IPS DF 6.9 (cell line): ENCODE measurements around the gene MAB21L1.

ENCODE experiments used
- DNase-seq: peaks from one replicate; pipeline ENCODE4 v3.0.0-alpha.2; 2013; ENCODE audit warnings: low read depth, low spot score
- H3K27ac ChIP-seq: one replicate; pipeline ENCODE4 v1.5.1; 2013; ENCODE audit warnings: low read length, control low read depth
- H3K27me3 ChIP-seq: 2 replicates; pipeline ENCODE4 v1.6.1; 2013; ENCODE audit warnings: mild to moderate bottlenecking, low read length; ENCODE audit not compliant: control insufficient read depth, insufficient read depth
- H3K36me3 ChIP-seq: 2 replicates; pipeline ENCODE4 v1.6.1; 2013; ENCODE audit warnings: low read length; ENCODE audit not compliant: control insufficient read depth, insufficient read depth
- H3K4me1 ChIP-seq: 2 replicates; pipeline ENCODE4 v1.6.1; 2013; ENCODE audit warnings: low read length; ENCODE audit not compliant: control insufficient read depth, insufficient read depth
- H3K4me3 ChIP-seq: 2 replicates; pipeline ENCODE4 v1.5.1; 2013; ENCODE audit warnings: mild to moderate bottlenecking, low read length
- H3K9me3 ChIP-seq: 2 replicates; pipeline ENCODE4 v1.6.1; 2013; ENCODE audit warnings: low read length, inconsistent platforms; ENCODE audit not compliant: control insufficient read depth, insufficient read depth
- WGBS: extraction: QIAGEN DNeasy Blood & Tissue Kit; methylation state at CpG from one replicate; pipeline ENCODE4 v1.1.7; 2013; ENCODE audit warnings: mixed read lengths, missing lambda C conversion rate; ENCODE audit not compliant: insufficient read length, insufficient coverage; 5-methylcytosine and 5-hydroxymethylcytosine counted together

The MAB21L1 gene

GRCh38 chr13:35472323-35472881 lies 4.1 kb downstream of the MAB21L1 start:
- Histone ChIP-seq H3K9me3 (no peaks in the 10 kb centered on the region), H3K27ac (no peak overlapping the region), H3K4me1 (no peaks in the 10 kb centered on the region), H3K27me3 (peaks cover 42% of the 10 kb centered on the region), H3K4me3 (no peak overlapping the region), H3K36me3 (no peaks in the 10 kb centered on the region)
- no peak for DNase-seq
- no CpG with 5 or more reads among the region's 7 CpGs for WGBS

DNA sequence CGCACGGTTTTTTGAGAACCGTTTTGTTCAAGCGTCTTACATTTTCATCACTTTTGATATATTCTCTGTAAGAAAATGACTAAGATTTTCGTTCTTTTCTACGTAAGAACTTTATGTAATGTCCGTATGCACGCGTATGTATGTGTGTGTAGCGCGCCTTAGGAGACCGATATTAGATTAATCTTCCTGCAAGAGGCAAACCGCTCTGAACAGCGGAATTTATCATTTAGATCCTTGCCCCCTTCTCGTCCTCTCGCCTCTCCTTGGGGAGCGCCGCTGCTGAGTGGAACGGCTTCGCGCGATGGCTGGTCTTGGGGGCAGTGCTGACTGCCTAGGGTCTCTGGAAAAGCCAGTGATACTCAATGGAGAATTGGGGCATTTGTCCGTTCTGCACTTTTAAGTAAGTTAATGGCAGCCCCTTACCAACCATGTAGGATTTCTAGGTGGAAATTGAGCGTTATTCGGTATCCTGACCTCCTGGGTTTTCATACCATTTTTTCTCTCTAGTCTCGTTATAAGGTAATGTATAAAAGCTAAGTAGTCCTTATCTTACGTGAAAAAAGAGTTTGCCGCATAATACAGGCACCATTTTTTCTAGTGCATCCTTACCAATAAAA lies 4.7 kb downstream of the MAB21L1 start:
- DNase-seq: no peak

GRCh38 chr13:35470671-35471661 lies 5.5 kb downstream of the MAB21L1 start:
- Histone ChIP-seq H3K27ac (no peak overlapping the region), H3K9me3 (no peaks in the 10 kb centered on the region), H3K4me1 (no peaks in the 10 kb centered on the region), H3K27me3 (peaks cover 29% of the 10 kb centered on the region), H3K36me3 (no peaks in the 10 kb centered on the region), H3K4me3 (peak overlapping the region; percentile 58; the same call in 1 of the 2 replicates)
- no peak for DNase-seq
- WGBS: no CpG with 5 or more reads among the region's 68 CpGs

More for the DNA sequence above, 4.7 kb downstream of the MAB21L1 start:
- no CpG with 5 or more reads among the region's 28 CpGs for WGBS
- H3K27me3 ChIP-seq: peaks cover 37% of the 10 kb centered on the region
- H3K27ac ChIP-seq: no peak overlapping the region
- no peaks in the 10 kb centered on the region for H3K36me3 ChIP-seq
- no peaks in the 10 kb centered on the region for H3K4me1 ChIP-seq
- peak overlapping the region; percentile 58; the same call in 1 of the 2 replicates for H3K4me3 ChIP-seq
- H3K9me3 ChIP-seq: no peaks in the 10 kb centered on the region

DNA sequence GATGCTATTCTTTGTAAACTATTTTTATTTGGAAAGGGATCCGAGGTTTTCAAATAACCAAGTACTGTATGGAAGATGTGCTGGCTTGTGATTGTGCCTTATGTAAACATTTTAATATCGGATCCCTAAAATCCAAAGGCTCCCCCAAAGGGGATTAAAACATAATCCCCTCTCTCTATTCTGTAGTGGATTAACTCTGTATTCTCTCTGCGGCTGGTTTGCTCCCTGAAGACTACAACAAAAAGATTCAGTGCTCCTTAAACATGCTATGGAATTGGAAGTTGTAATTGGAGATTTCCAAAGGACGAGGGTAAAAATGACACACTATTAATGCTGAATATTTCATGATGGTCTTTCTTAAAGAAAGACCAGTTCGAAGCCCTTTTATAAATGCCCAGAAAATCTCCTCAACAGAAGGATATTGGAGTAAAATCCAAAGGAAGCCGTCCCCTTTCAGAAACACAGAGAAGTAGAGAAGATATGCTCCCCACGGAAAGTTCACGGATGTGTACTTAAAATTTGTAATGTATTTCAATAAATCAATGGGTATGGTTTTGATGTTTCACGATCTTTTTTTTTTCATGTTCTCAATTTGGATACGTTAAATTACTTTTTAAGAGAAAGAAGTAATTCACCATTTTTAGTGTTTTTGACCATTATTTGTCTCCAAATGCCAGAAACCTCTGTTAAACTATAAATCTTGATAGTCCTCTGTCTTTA lies 6.5 kb downstream of the MAB21L1 start:
- no peak overlapping the region for H3K27ac ChIP-seq
- H3K4me1 ChIP-seq: no peaks in the 10 kb centered on the region
- WGBS: no CpG with 5 or more reads among the region's 10 CpGs
- H3K36me3 ChIP-seq: no peaks in the 10 kb centered on the region
- no peaks in the 10 kb centered on the region for H3K9me3 ChIP-seq
- H3K27me3 ChIP-seq: peaks cover 20% of the 10 kb centered on the region
- no peak overlapping the region for H3K4me3 ChIP-seq
- DNase-seq: no peak

GRCh38 chr13:35468195-35468594 lies 8.3 kb downstream of the MAB21L1 start:
- H3K9me3 ChIP-seq: no peaks in the 10 kb centered on the region
- H3K27me3 ChIP-seq: peaks cover 14% of the 10 kb centered on the region
- H3K4me1 ChIP-seq: no peaks in the 10 kb centered on the region
- no CpG with 5 or more reads among the region's 1 CpG for WGBS
- no peak overlapping the region for H3K27ac ChIP-seq
- no peak for DNase-seq
- H3K4me3 ChIP-seq: no peak overlapping the region
- no peaks in the 10 kb centered on the region for H3K36me3 ChIP-seq

DNA sequence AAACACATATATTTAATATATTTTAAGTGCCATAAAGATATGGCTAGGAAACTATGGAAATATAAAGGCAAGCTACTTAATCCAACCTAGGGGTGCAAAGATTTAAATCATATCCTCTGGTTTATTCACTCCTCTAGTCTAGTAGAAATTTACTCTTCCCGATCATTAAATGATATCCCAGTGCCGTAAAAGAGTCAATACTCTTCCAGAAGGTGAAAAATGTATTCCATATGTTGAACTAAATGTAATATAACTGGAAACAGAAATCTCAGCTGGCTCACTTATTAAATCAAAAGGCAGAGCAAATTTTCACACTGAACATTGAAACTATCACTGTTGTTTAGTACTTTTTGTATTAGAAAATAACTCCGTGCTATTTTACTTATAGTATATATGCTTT lies 11.1 kb downstream of the MAB21L1 start:
- no peak overlapping the region for H3K27ac ChIP-seq
- no peaks in the 10 kb centered on the region for H3K36me3 ChIP-seq
- DNase-seq: no peak
- WGBS: no CpG with 5 or more reads among the region's 3 CpGs
- no peaks in the 10 kb centered on the region for H3K4me1 ChIP-seq
- no peaks in the 10 kb centered on the region for H3K27me3 ChIP-seq
- no peaks in the 10 kb centered on the region for H3K9me3 ChIP-seq
- H3K4me3 ChIP-seq: no peak overlapping the region

GRCh38 chr13:35460061-35460460 lies 16.4 kb downstream of the MAB21L1 start:
- no peaks in the 10 kb centered on the region for H3K27me3 ChIP-seq
- H3K36me3 ChIP-seq: no peaks in the 10 kb centered on the region
- H3K4me1 ChIP-seq: no peaks in the 10 kb centered on the region
- no peak for DNase-seq
- no CpG with 5 or more reads among the region's 2 CpGs for WGBS
- H3K27ac ChIP-seq: no peak overlapping the region
- H3K4me3 ChIP-seq: no peak overlapping the region
- no peaks in the 10 kb centered on the region for H3K9me3 ChIP-seq

- no CpG with 5 or more reads among the region's 3 CpGs for WGBS
- no peaks in the 10 kb centered on the region for H3K36me3 ChIP-seq
- H3K27ac ChIP-seq: no peak overlapping the region
- no peaks in the 10 kb centered on the region for H3K4me1 ChIP-seq
- H3K27me3 ChIP-seq: no peaks in the 10 kb centered on the region
- no peak overlapping the region for H3K4me3 ChIP-seq
- no peaks in the 10 kb centered on the region for H3K9me3 ChIP-seq
- DNase-seq: no peak
Observed at GRCh38 chr13:35457258-35457657, 19.2 kb downstream of the MAB21L1 start.

DNA sequence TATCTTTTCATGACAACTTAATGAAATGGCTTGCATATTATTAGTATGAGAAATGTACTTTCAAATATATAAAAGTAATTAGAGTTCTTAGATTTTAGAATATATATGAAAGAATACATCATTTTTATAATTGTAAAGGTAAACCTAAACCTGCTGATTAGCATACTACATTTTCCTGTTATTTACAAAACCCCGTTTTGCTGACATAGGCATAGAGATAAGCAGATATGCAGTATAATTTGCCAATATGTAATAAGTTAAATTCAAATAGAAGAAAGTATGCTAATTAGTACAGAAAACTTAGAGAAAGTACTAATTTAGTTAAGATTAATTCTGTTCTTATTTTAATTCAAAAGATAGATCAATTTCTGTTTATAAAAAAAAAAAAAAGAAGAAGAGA lies 21.5 kb downstream of the MAB21L1 start:
- no CpG with 5 or more reads among the region's 1 CpG for WGBS
- no peaks in the 10 kb centered on the region for H3K9me3 ChIP-seq
- no peak for DNase-seq
- H3K4me3 ChIP-seq: no peak overlapping the region
- no peaks in the 10 kb centered on the region for H3K4me1 ChIP-seq
- no peaks in the 10 kb centered on the region for H3K27me3 ChIP-seq
- no peak overlapping the region for H3K27ac ChIP-seq
- no peaks in the 10 kb centered on the region for H3K36me3 ChIP-seq

- Histone ChIP-seq H3K27me3 (no peaks in the 10 kb centered on the region), H3K4me1 (no peaks in the 10 kb centered on the region), H3K27ac (no peak overlapping the region), H3K36me3 (no peaks in the 10 kb centered on the region), H3K9me3 (no peaks in the 10 kb centered on the region), H3K4me3 (no peak overlapping the region)
- WGBS: no CpG with 5 or more reads among the region's 2 CpGs
- DNase-seq: no peak
Observed at GRCh38 chr13:35449821-35450220, 26.7 kb downstream of the MAB21L1 start.
